AG20443 (cell line): ENCODE measurements around the gene CYP4B1.

Experiments used
- DNase-seq: peaks from one replicate; pipeline ENCODE4 v3.0.0; 2012; ENCODE audit warnings: low spot score, mixed read lengths

Gene CYP4B1

GRCh38 chr1:46797696-46798470, 963 bp upstream of the CYP4B1 start:
- DNase-seq, result no peak

DNA sequence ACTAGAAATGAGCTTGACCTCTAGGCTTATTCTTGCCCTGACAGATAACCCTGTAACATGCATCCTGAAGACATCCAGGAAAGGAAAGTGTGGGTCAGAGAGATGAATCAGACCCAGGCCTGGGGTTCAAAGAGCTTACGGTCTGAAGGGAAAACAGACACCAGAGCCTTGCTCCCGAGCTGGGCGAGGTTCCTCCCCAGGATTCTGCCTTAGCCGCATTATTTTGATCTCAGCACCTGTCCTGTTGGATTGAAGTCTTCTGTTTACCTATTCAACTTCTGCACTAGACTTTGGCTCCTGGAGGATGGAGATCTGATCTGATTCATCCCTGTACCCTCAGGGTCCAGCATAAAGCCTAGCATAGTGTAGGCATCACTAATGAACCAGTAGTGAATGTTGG, 1.9 kb downstream of the CYP4B1 start:
- DNase-seq, result no peak

- DNase-seq, result no peak
Observed at GRCh38 chr1:46801323-46802055, 2.6 kb downstream of the CYP4B1 start.

- DNase-seq, result no peak
Observed at GRCh38 chr1:46802081-46802480, 3.2 kb downstream of the CYP4B1 start.

GRCh38 chr1:46802901-46803574, 4.2 kb downstream of the CYP4B1 start:
- DNase-seq, result no peak

DNA sequence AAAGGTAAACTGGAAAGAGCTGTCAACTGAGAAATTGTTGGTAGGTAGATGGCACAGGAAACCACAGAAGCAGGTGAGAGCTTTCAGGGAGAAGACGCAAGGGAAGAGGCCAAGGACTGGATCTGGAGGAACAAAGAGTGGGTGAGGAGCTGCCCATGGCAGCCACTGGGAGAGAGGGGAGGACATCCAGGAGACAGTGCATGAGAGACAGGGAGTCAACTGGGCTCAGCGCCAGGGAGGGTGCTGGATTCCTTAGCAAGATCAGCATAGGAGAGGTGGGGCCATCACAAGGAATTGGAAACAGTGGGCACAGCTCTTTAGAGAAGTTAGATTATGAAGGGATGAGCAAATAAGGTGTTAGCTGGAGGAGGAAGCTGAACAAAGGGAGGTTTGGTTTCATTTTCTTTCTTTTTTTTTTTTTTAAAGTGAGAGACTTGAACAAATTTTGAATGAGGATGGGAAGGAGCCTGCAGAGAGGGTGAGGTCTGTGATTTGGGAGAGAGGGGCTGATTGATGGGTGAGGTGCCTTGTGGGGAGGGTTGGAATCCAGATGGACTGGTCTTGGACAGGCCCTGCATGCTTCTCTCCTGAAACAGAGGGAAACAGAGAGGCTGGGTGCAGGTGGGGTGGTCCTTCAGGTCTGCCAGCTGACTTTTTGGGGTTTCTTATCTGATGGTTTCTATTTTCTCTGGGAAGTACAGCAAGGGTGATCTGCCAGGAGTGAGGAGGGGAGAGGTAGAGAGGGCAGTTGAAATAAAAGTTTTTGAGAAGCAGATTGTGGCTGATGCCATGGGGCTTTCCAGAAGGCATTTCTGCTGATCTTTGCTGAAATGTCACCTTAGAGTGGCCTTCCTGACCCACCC, 5.4 kb downstream of the CYP4B1 start:
- no peak for DNase-seq

DNA sequence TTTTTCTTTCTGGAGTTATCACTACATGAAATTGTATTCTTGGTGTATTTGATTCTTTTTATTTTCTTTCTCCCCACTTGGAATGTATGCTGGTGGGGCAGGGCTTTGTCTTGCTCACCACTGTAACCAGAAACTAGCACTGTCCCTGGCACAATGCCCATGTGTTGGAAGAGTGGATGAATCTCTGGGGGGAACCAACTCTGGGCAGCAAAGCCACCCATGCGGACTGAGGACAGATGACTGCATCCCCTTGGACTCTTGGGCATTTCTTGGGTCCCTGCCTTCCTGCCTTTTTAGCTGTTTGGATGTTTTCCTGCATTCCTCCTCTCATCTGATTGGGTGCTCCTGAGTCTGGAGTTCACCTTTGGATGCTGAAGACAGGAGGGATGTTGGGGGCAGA, 6.1 kb downstream of the CYP4B1 start:
- DNase-seq, result no peak

DNA sequence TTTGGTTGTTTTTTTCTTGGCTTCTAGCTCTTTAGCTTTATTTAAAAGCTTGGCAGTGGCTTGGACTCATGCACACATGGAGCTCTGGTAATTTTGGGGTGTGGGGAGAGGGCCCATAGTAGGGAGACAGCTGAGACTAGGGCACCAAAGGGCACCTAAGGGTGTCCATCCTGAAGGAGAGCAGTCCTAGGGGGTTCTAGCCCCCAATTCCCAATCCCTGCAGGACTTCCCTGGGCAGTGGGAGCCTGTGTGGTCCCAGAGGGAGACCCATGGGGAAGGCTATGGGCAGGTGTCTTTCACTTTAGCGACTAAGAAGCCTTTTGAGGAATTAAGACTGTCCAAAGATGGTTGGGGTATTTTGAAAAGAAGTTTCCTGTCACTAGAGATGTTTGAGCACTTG, 6.9 kb downstream of the CYP4B1 start:
- no peak for DNase-seq

GRCh38 chr1:46806196-46807020, 7.6 kb downstream of the CYP4B1 start:
- DNase-seq, result peak; percentile 38

DNA sequence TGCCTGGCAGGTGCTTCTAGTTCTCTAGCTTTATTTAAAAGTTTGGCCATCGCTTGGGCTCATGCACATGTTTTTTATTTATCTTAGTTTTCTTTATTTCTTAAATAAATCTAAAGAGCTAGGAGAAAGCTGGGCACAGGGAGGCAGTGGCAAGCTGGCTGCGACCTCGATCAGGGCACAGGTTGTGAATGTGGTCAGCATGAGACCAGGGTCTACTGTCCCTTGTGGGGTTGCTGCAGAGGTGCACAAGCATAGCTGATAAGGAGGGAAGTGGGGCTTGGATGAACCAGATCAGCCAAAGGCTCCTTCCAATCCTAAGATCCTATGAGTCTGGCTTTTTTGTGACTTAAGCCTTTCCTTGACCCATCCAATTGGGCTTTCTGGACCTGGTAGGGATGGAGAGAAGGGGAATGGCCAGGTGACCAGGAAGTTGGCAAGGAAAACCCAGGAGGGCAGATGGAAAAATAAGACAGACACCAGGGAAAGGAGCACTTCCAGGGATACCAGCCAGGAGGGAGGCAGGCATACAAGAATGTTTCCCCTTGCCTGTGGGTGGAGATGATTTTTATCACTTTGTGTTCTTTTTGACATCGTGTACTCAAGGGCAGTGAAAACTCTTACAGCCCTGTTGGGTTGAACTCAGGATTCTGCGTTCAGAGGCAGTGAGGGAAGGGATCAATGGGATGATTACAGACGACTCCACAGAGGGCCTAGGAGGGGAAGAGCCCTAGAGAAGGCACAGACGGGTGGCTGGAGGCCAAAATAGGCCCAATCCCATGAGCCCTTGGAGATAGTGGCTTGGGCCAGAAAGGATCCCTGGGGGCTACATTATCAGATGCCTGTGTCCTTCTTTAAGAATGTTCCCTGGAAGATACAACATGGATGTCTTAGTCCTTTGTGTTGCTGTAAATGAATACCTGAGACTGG, 8.5 kb downstream of the CYP4B1 start:
- DNase-seq, result peak; percentile 3

GRCh38 chr1:46809071-46809470, 10.2 kb downstream of the CYP4B1 start:
- DNase-seq, result no peak

DNA sequence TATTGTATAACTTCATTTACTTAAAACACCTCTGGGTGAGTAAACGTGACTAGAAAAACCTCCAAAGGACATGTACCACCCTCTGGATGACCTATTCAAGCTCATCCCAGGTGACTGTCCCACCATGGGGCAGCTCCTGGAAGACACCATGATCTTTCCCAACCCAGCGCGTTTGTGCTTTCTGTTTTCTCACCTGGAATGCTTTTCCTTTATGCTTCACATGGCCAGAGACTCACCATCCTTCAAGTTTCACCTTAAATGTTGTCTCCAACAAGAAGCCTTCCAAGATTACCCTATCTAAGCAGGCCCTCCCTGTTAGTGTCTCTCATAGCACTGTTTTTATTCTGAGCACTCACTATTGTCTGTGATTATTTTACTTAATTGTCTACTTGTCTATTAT, 11.1 kb downstream of the CYP4B1 start:
- no peak for DNase-seq

DNA sequence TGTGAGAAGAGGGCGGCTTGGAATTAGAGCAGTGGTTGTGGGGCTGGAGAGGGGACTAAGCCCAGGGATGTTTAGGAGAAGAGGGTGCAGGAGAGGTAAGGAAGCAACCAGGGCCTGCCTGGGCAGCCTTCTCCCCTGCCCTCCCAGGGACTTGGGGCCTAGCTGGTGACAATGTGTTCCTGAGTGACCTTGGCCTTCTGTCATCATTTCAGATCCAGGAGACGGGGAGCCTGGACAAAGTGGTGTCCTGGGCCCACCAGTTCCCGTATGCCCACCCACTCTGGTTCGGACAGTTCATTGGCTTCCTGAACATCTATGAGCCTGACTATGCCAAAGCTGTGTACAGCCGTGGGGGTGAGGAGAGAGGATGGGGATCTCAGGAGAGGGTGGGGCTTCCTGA, 11.8 kb downstream of the CYP4B1 start:
- DNase-seq, result no peak

DNA sequence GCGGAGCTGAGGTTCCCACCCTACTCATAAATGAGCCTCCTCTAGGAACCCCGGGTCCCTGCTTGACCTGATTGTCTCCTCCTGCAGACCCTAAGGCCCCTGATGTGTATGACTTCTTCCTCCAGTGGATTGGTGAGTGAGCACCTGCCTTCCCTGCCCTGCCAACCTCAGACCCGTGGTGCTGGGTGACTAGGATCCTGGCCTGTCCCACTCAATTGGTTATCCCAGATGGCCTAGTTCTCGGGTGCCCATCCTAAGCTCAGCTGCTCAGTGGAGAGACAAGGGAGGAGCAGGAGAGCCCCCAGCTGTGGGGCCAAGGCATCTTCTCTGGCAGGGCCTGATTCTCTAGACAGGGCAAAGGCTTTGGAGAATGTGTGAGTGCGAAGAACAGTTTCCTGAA, 12.2 kb downstream of the CYP4B1 start:
- DNase-seq, result no peak

- no peak for DNase-seq
Observed at GRCh38 chr1:46812065-46812963, 13.5 kb downstream of the CYP4B1 start.

- DNase-seq, result no peak
Observed at GRCh38 chr1:46812996-46813857, 14.4 kb downstream of the CYP4B1 start.

DNA sequence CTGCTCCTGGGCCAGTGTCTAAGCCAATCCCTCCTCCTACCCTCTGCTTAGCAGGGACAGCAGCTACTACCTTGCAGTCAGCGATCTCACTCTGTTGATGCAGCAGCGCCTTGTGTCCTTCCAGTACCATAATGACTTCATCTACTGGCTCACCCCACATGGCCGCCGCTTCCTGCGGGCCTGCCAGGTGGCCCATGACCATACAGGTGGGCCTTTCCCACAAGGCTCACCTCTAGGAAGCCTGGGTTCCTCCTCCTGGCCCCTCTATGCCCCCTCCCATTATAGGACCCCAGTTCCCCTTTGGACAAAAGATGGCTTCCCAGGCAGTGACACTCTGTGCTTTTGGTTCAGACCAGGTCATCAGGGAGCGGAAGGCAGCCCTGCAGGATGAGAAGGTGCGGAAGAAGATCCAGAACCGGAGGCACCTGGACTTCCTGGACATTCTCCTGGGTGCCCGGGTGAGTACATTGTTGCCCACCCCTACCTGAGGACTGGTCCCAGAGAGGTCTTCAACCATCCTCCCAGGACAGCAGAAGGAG, 15.1 kb downstream of the CYP4B1 start:
- no peak for DNase-seq

DNA sequence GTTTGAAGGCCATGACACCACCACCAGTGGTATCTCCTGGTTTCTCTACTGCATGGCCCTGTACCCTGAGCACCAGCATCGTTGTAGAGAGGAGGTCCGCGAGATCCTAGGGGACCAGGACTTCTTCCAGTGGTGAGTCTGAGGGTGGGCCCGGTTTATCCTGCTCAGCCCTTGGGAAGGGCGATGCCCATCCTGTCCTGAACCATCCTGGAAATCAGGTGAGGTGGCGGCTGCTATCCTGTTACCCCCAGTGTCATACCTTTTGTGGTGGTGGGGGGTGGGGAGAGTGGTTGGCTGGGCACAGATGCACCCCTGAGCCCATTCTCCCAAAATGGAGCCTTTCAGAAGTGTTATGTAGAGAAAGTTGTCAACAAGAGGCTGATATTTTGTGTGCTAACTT, 16.3 kb downstream of the CYP4B1 start:
- no peak for DNase-seq
